Activated CD4-positive, alpha-beta T cell treated with anti-CD3 and anti-CD28 coated beads for 36 hours (primary cell): ENCODE data around the gene SPTLC1. TPM values are rescaled to one million over a fixed set of nuclear protein-coding genes. Genes with fewer than 3 reads are reported as not detected.
"Not testable (repeated sequence)": the region's sequence is repeated elsewhere in the genome, so short reads cannot be mapped to it uniquely, and the experiment has no call there.

Source experiments
- ATAC-seq: fragments of 200-7000 bp; cut with Tn5 transposase; one replicate; pipeline ENCODE4 v1.10.0; 2021; ENCODE audit warnings: mild to moderate bottlenecking, moderate library complexity
- CTCF ChIA-PET: fragments of 350-600 bp; sonication (Branson Sonifier 250); formaldehyde crosslinking; loops from one replicate; lab custom pipeline; 2021; ENCODE audit warnings: antibody characterized with exemption; lab: Charles Lee
- POLR2A ChIA-PET: fragments of 350-600 bp; sonication (Branson Sonifier 250); formaldehyde crosslinking; loops from one replicate; lab custom pipeline; 2021; ENCODE audit warnings: antibody characterized with exemption, inconsistent platforms; lab: Charles Lee
- DNase-seq: peaks from one replicate; pipeline ENCODE4 v3.0.0-alpha.2; 2020
- H3K27ac Mint-ChIP-seq: one replicate; pipeline ENCODE4 v1.8.0; 2021; ENCODE audit warnings: mixed read lengths
- H3K27me3 Mint-ChIP-seq: one replicate; pipeline ENCODE4 v1.8.0; 2021; ENCODE audit warnings: mixed read lengths
- H3K36me3 Mint-ChIP-seq: one replicate; pipeline ENCODE4 v1.8.0; 2021; ENCODE audit warnings: low read depth, mixed read lengths
- H3K4me1 Mint-ChIP-seq: one replicate; pipeline ENCODE4 v1.8.0; 2021; ENCODE audit warnings: mixed read lengths
- H3K4me3 Mint-ChIP-seq: one replicate; pipeline ENCODE4 v1.8.0; 2021; ENCODE audit warnings: mild to moderate bottlenecking, moderate library complexity, mixed read lengths
- H3K9me3 Mint-ChIP-seq: one replicate; pipeline ENCODE4 v1.8.0; 2021; ENCODE audit warnings: low read depth, mixed read lengths
- intact Hi-C, 2 experiments: fragments of 100-400 bp; cut with DNase I in 1 of 2; cut with micrococcal nuclease in 1 of 2; formaldehyde crosslinking; loops; one replicate each; pipeline versions ENCODE4 v1.14.2 to v1.15.1; 2022 to 2024; cut with DNase I, micrococcal nuclease
- total RNA-seq, 2 experiments: library from RNA; stranded (reverse); gene quantifications; one replicate each; pipeline ENCODE4 v1.2.3, GENCODE V29; 2021

Gene SPTLC1
- total RNA-seq, 2 experiments from 2014 or later = 45.9 to 46.6 TPM

GRCh38 chr9:92151691-92152393 is 36.6 kb upstream of the SPTLC1 start:
- no peak for ATAC-seq
- no peak for DNase-seq
- Mint-ChIP-seq H3K36me3 (no peaks in the 10 kb centered on the region), H3K27me3 (peaks cover 9% of the 10 kb centered on the region), H3K9me3 (no peaks in the 10 kb centered on the region), H3K27ac (no peak overlapping the region), H3K4me1 (peaks cover 4% of the 10 kb centered on the region), H3K4me3 (no peak overlapping the region)
- ChIA-PET CTCF (interaction anchor here (0.6 to 2.8 kb wide), 2 partner anchors 12 to 345 kb away, joined by 5 to 10 read pairs; no protein-coding TSS in a partner anchor), POLR2A (interaction anchor here (0.6 kb wide), 2 partner anchors 121 to 180 kb away, joined by 3 to 7 read pairs; no protein-coding TSS in a partner anchor)
- intact Hi-C loops = no loop called here

GRCh38 chr9:92150501-92151470 is 35.6 kb upstream of the SPTLC1 start:
- H3K4me1 Mint-ChIP-seq = not testable (repeated sequence)

GRCh38 chr9:92147852-92148180 is 32.6 kb upstream of the SPTLC1 start:
- ChIA-PET POLR2A (no interaction called here), CTCF (interaction anchor here (0.7 to 3.9 kb wide), 3 partner anchors 9 to 21 kb away, joined by 3 to 37 read pairs (median 6); no protein-coding TSS in a partner anchor)
- Mint-ChIP-seq H3K27ac (no peak overlapping the region), H3K4me3 (no peak overlapping the region), H3K4me1 (peaks cover 4% of the 10 kb centered on the region), H3K27me3 (peaks cover 34% of the 10 kb centered on the region), H3K9me3 (no peaks in the 10 kb centered on the region), H3K36me3 (no peaks in the 10 kb centered on the region)
- no peak for ATAC-seq
- DNase-seq = no peak
- intact Hi-C loops = no loop called here

More at GRCh38 chr9:92150501-92151470, 35.6 kb upstream of the SPTLC1 start:
- H3K27ac Mint-ChIP-seq, intact Hi-C loops, H3K36me3 Mint-ChIP-seq, DNase-seq, H3K4me3 Mint-ChIP-seq, H3K9me3 Mint-ChIP-seq, POLR2A ChIA-PET, ATAC-seq: not testable (repeated sequence)
- H3K27me3 Mint-ChIP-seq = peaks cover 14% of the 10 kb centered on the region
- CTCF ChIA-PET = interaction anchor here (0.6 to 3.9 kb wide), 2 partner anchors 12 to 46 kb away, joined by 3 to 37 read pairs; no protein-coding TSS in a partner anchor

GRCh38 chr9:92147030-92147851 is 32.0 kb upstream of the SPTLC1 start:
- ChIA-PET POLR2A (no interaction called here), CTCF (interaction anchor here (0.7 to 3.9 kb wide), 3 partner anchors 8 to 22 kb away, joined by 3 to 37 read pairs (median 6); no protein-coding TSS in a partner anchor)
- Mint-ChIP-seq H3K27me3 (peaks cover 37% of the 10 kb centered on the region), H3K4me3 (peak overlapping the region; percentile 11), H3K9me3 (no peaks in the 10 kb centered on the region), H3K4me1 (peaks cover 4% of the 10 kb centered on the region), H3K36me3 (no peaks in the 10 kb centered on the region), H3K27ac (peak overlapping the region; percentile 40)
- peak; percentile 74 for ATAC-seq
- intact Hi-C loops = no loop called here
- DNase-seq = peak; percentile 22

- intact Hi-C loops = no loop called here
- Mint-ChIP-seq H3K4me1 (peaks cover 4% of the 10 kb centered on the region), H3K4me3 (no peak overlapping the region), H3K36me3 (no peaks in the 10 kb centered on the region), H3K27ac (no peak overlapping the region), H3K9me3 (no peaks in the 10 kb centered on the region), H3K27me3 (peaks cover 39% of the 10 kb centered on the region)
- DNase-seq = no peak
- POLR2A ChIA-PET = no interaction called here
- CTCF ChIA-PET = interaction anchor here (3.9 kb wide), 1 partner anchor 8 kb away, joined by 37 read pairs; no protein-coding TSS in a partner anchor
- ATAC-seq = no peak
Observed at GRCh38 chr9:92146610-92147009, 31.4 kb upstream of the SPTLC1 start.

GRCh38 chr9:92145784-92146183 is 30.6 kb upstream of the SPTLC1 start:
- H3K9me3 Mint-ChIP-seq, CTCF ChIA-PET, DNase-seq, intact Hi-C loops, POLR2A ChIA-PET, H3K4me1 Mint-ChIP-seq, H3K4me3 Mint-ChIP-seq, H3K36me3 Mint-ChIP-seq, ATAC-seq: not testable (repeated sequence)
- peaks cover 44% of the 10 kb centered on the region for H3K27me3 Mint-ChIP-seq
- H3K27ac Mint-ChIP-seq = peak overlapping the region; percentile 9

GRCh38 chr9:92142329-92142728 is 27.1 kb upstream of the SPTLC1 start:
- Mint-ChIP-seq H3K4me1 (peaks cover 12% of the 10 kb centered on the region), H3K27ac (no peak overlapping the region), H3K4me3 (no peak overlapping the region), H3K27me3 (peaks cover 38% of the 10 kb centered on the region), H3K9me3 (no peaks in the 10 kb centered on the region), H3K36me3 (no peaks in the 10 kb centered on the region)
- POLR2A ChIA-PET = interaction anchor here (0.5 kb wide), 1 partner anchor 183 kb away, joined by 3 read pairs; the partner anchor contains the start of gene NOL8
- ATAC-seq (no peak), DNase-seq (no peak)
- intact Hi-C loops = loop anchor here (5.0 kb wide), 2 partner anchors 50 to 100 kb away; no protein-coding TSS in a partner anchor
- CTCF ChIA-PET = interaction anchor here (0.7 to 1.3 kb wide), 4 partner anchors 13 to 575 kb away, joined by 3 to 4 read pairs (median 3); no protein-coding TSS in a partner anchor

- H3K4me1 Mint-ChIP-seq = peaks cover 8% of the 10 kb centered on the region
- peak overlapping the region; percentile 9 for H3K4me3 Mint-ChIP-seq
- H3K36me3 Mint-ChIP-seq = no peaks in the 10 kb centered on the region
- intact Hi-C loops = loop anchor here (2.0 to 5.0 kb wide), 4 partner anchors 51 to 649 kb away; no protein-coding TSS in a partner anchor
- ChIA-PET POLR2A (no interaction called here), CTCF (interaction anchor here (0.5 to 4.3 kb wide), 22 partner anchors 7 to 902 kb away, joined by 3 to 37 read pairs (median 4); no protein-coding TSS in a partner anchor)
- H3K27me3 Mint-ChIP-seq = peaks cover 40% of the 10 kb centered on the region
- H3K27ac Mint-ChIP-seq = no peak overlapping the region
- no peaks in the 10 kb centered on the region for H3K9me3 Mint-ChIP-seq
- DNase-seq = peak; percentile 33
- no peak for ATAC-seq
Observed at GRCh38 chr9:92141144-92142129, 26.2 kb upstream of the SPTLC1 start.

GRCh38 chr9:92140754-92141143 is 25.5 kb upstream of the SPTLC1 start:
- Mint-ChIP-seq H3K27ac (no peak overlapping the region), H3K4me3 (peak overlapping the region; percentile 9), H3K36me3 (no peaks in the 10 kb centered on the region), H3K27me3 (peaks cover 36% of the 10 kb centered on the region), H3K4me1 (peaks cover 8% of the 10 kb centered on the region), H3K9me3 (no peaks in the 10 kb centered on the region)
- ChIA-PET CTCF (interaction anchor here (0.5 to 4.3 kb wide), 37 partner anchors 8 to 903 kb away, joined by 3 to 37 read pairs (median 4); no protein-coding TSS in a partner anchor), POLR2A (no interaction called here)
- intact Hi-C loops = loop anchor here (2.0 to 5.0 kb wide), 4 partner anchors 52 to 650 kb away; no protein-coding TSS in a partner anchor
- DNase-seq (no peak), ATAC-seq (no peak)
